Transverse colon (tissue), 4 donors: ENCODE measurements around the gene KNCN. TPM values are rescaled to one million over a fixed set of nuclear protein-coding genes. Genes with fewer than 3 reads are reported as not detected.

Source experiments
- DNase-seq: peaks from one replicate; pipeline ENCODE4 v3.0.0-alpha.2; 2019
- H3K27ac ChIP-seq, 4 donors: fragments of 200-600 bp; sonication (generic); 2 replicates each; pipeline ENCODE4 v1.5.1; 2016 to 2018; ENCODE audit warnings: inconsistent platforms in 4 of 4
- H3K27me3 ChIP-seq: fragments of 200-600 bp; sonication (generic); 2 replicates; pipeline ENCODE4 v1.5.1; 2017; ENCODE audit warnings: inconsistent platforms
- H3K36me3 ChIP-seq, 4 donors: fragments of 200-600 bp; sonication (generic); 2 replicates each; pipeline ENCODE4 v1.5.1; 2017 to 2019; ENCODE audit warnings: inconsistent platforms in 4 of 4
- H3K4me1 ChIP-seq, 4 donors: fragments of 200-600 bp; sonication (generic); 2 replicates each; pipeline ENCODE4 v1.5.1; 2017 to 2020; ENCODE audit warnings: inconsistent platforms in 4 of 4
- H3K4me3 ChIP-seq, 4 donors: fragments of 200-600 bp; sonication (generic); 1 replicate in 1 of 4; 2 replicates in 3 of 4; pipeline versions ENCODE4 v1.5.1 to v1.6.1; 2017 to 2019; ENCODE audit warnings: inconsistent platforms in 4 of 4
- H3K9me3 ChIP-seq, 2 donors: fragments of 200-600 bp; sonication (generic); 2 replicates each; pipeline ENCODE4 v1.5.1; 2017 to 2019; ENCODE audit warnings: inconsistent platforms in 2 of 2
- EP300 ChIP-seq: sonication (generic); formaldehyde crosslinking; IDR thresholded peaks from one replicate; pipeline ENCODE4 v1.6.1; 2017; ENCODE audit warnings: antibody characterized with exemption, low read depth
- POLR2A ChIP-seq: fragments of 450-650 bp; IDR thresholded peaks from one replicate; pipeline ENCODE4 v1.6.1; 2016; ENCODE audit warnings: antibody characterized with exemption, mild to moderate bottlenecking, moderate library complexity
- POLR2AphosphoS5 ChIP-seq, 3 donors: sonication (generic); formaldehyde crosslinking; IDR thresholded peaks; one replicate each; pipeline ENCODE4 v1.6.1; 2016; ENCODE audit warnings: antibody characterized with exemption in 3 of 3
- WGBS, 2 donors: methylation state at CpG; one replicate each; pipeline ENCODE4 v1.1.5; 2018; ENCODE audit warnings: low coverage in 1 of 2; 5-methylcytosine and 5-hydroxymethylcytosine counted together
- in situ Hi-C, 4 donors: fragments of 200-750 bp; cut with MboI; loops; one replicate each; pipeline versions ENCODE4 v1.15.0 to v1.15.1; 2017; ENCODE audit warnings: low sequenced_read_pairs in 3 of 4, low pct_ligation_motif_present in 1 of 4, low pct_unique_long_range_greater_than_20kb in 1 of 4
- intact Hi-C: fragments of 100-400 bp; cut with DNase I; formaldehyde crosslinking; loops from one replicate; pipeline ENCODE4 v1.15.1; 2023; ENCODE audit warnings: low total_unique reads
- total RNA-seq, 4 donors: library from RNA; depleted of rRNA; stranded (reverse); fragments of >200 nt; gene quantifications; one replicate each; pipeline ENCODE4 v1.1.0, GENCODE V29; 2016
- TF ChIP-seq, protein P1 (sequence below), 5 experiments: fragments of 200-600 bp in 3 of 5; fragments of 450-650 bp in 2 of 5; sonication (generic) in 3 of 5; IDR thresholded peaks; 1 replicate in 2 of 5; 2 replicates in 3 of 5; pipeline ENCODE4 v1.5.1; 2016 to 2017; ENCODE audit warnings: antibody characterized with exemption in 5 of 5, inconsistent platforms in 3 of 5, mild to moderate bottlenecking in 2 of 5, moderate library complexity in 1 of 5

The KNCN gene
- total RNA-seq, 4 donors from 2014 or later: not detected

DNA sequence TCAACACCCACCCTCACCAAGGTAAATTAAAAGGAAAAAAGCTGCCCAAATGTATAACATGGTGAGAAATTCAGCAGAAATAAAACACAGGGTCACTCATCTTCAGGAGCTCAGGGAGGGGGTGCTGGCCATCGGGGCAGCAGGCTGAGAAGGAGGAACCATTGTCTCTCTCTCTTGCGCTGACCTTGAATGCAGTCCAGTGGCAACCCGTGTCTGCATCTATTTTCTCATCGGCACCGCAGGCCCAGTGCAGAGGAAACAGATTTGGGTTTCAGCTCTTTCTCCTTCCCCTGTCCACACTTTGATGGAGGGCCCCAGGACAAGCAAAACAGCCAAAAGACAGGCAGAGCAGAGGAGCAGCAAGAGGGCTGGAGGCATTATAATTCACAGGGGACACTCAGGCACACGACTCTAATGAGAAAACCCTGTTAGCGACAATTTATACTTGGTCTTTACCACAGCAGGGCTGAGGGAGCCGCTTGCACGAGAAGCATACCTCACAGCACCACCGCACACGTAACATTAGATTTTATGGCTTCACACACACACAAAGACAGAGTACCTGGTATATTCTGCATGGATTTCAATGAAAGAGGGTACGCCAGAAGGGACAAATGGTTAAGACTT, 34.0 kb upstream of the KNCN start:
- no peak for DNase-seq
- intact Hi-C loops (no loop called here), in situ Hi-C loops (no loop called here)
- TF ChIP-seq, protein P1, sequence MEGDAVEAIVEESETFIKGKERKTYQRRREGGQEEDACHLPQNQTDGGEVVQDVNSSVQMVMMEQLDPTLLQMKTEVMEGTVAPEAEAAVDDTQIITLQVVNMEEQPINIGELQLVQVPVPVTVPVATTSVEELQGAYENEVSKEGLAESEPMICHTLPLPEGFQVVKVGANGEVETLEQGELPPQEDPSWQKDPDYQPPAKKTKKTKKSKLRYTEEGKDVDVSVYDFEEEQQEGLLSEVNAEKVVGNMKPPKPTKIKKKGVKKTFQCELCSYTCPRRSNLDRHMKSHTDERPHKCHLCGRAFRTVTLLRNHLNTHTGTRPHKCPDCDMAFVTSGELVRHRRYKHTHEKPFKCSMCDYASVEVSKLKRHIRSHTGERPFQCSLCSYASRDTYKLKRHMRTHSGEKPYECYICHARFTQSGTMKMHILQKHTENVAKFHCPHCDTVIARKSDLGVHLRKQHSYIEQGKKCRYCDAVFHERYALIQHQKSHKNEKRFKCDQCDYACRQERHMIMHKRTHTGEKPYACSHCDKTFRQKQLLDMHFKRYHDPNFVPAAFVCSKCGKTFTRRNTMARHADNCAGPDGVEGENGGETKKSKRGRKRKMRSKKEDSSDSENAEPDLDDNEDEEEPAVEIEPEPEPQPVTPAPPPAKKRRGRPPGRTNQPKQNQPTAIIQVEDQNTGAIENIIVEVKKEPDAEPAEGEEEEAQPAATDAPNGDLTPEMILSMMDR (IDR thresholded peaks at IDR 0.05): no peak
- TF ChIP-seq POLR2A (no peak), EP300 (no peak), POLR2AphosphoS5 (IDR thresholded peaks at IDR 0.05) (no peak)
- WGBS, 2 donors: 20 to 93% methylated on average over 1 to 12 of the region's 12 CpGs
- Histone ChIP-seq H3K27me3 (no peaks in the 10 kb centered on the region), H3K4me1 (no peaks in the 10 kb centered on the region), H3K27ac (no peak overlapping the region), H3K9me3 (no peaks in the 10 kb centered on the region), H3K36me3 (peaks cover 0 to 15% (median 6%) of the 10 kb centered on the region in 4 donors), H3K4me3 (no peak overlapping the region)

DNA sequence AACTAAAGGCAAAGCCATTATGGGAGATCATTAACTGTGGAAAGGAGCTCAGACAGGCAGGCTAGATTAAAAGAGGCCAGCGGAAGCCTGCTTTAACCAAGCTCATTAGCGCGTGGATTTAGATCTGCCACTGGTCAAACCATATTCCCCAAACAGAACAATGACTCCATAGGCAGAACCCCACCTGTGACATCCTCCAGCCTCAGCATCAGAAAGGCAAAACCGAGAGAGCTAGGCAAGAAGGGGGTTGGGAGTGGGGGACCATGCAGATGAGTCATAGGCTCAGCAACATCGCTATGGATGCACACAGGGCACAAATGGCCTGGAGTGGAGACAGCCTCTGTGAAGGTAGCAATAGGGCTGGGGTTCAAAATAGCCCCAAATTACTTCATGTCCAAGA, 32.0 kb upstream of the KNCN start:
- in situ Hi-C loops: no loop called here
- H3K36me3 ChIP-seq: peaks cover 0 to 24% (median 11%) of the 10 kb centered on the region in 4 donors
- no peaks in the 10 kb centered on the region for H3K9me3 ChIP-seq

DNA sequence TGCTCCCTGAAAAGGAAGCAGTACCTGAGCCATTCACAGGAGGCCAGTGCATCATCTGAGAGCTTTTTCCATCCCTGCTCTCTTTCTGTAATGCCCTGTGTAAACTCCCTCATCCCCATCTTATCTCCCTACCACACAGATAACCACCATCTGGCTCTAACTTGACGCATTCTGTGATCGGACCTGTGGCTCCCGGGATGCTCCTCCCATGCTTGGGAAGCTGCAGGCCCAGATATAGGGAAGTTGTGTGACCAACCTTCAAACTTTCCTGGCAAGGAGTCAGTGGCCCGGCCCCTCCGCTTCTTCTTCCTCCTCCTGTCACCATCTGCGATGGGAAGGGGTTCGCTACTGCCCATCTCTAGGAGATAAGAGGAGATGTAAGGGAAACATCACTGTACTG, 31.5 kb upstream of the KNCN start:
- TF ChIP-seq, protein P1 (IDR thresholded peaks at IDR 0.05): no peak
- TF ChIP-seq POLR2A (no peak), EP300 (no peak), POLR2AphosphoS5 (IDR thresholded peaks at IDR 0.05) (no peak)
- Histone ChIP-seq H3K4me1 (no peaks in the 10 kb centered on the region), H3K4me3 (no peak overlapping the region), H3K27me3 (no peaks in the 10 kb centered on the region), H3K36me3 (peaks cover 0 to 24% (median 11%) of the 10 kb centered on the region in 4 donors), H3K9me3 (no peaks in the 10 kb centered on the region), H3K27ac (peak overlapping the region in 1 of 4 donors; percentile 13)
- WGBS, 2 donors: 85 to 91% methylated on average over 7 of the region's 7 CpGs
- in situ Hi-C loops (no loop called here), intact Hi-C loops (no loop called here)
- peak; percentile 18 for DNase-seq

More for the DNA sequence above, 32.0 kb upstream of the KNCN start:
- no peak for DNase-seq
- H3K27ac ChIP-seq: no peak overlapping the region
- intact Hi-C loops: no loop called here
- no peaks in the 10 kb centered on the region for H3K27me3 ChIP-seq
- H3K4me3 ChIP-seq: no peak overlapping the region
- TF ChIP-seq, protein P1 (IDR thresholded peaks at IDR 0.05): no peak
- 86 to 100% methylated on average over 3 to 5 of the region's 5 CpGs for WGBS, 2 donors
- no peaks in the 10 kb centered on the region for H3K4me1 ChIP-seq

DNA sequence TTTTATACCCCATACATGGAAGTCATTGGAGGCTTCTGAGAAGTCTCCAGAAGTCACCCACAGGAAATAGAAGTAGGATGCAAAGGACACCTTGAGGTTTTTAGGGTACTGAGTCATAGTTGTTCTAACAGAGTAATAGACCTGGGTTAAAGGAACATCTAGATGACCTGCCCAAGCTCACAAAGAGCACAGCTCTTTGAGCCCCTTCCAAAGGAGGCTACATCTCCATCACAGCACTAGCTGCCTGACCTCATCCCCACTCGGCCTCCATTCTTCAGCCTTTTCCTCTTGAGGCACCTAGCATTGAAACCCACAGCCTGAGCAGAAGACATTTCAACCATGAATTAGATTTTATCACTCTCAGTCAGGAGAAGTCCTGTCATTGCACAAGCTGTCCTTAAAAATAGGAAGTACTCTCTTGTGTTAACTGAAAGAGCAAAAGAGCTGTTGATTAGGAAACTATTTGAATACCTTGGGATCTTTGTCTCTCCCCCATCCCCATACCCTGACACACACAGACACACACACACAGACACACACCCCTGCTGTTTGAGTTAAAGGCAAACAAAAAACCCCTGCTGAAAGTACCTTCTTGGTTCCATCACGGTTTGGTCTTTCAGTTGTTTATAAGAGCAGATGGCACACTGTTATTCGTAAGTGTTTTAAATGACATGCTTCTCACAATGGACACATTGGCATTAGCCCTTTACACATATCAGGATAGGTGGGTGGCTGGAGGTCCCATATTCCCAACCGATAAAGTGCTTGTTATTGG, 30.4 kb upstream of the KNCN start:
- H3K36me3 ChIP-seq: peaks cover 0 to 28% (median 11%) of the 10 kb centered on the region in 4 donors

More for the DNA sequence above, 30.4 kb upstream of the KNCN start:
- in situ Hi-C loops (no loop called here), intact Hi-C loops (no loop called here)
- H3K4me1 ChIP-seq: no peaks in the 10 kb centered on the region
- H3K27ac ChIP-seq: peak overlapping the region in 2 of 4 donors; percentile 2 to 13
- WGBS, 2 donors: 70 to 71% methylated on average over 1 to 4 of the region's 4 CpGs
- no peaks in the 10 kb centered on the region for H3K9me3 ChIP-seq
- no peak overlapping the region for H3K4me3 ChIP-seq
- H3K27me3 ChIP-seq: no peaks in the 10 kb centered on the region
- TF ChIP-seq, protein P1 (IDR thresholded peaks at IDR 0.05): no peak
- TF ChIP-seq POLR2AphosphoS5 (IDR thresholded peaks at IDR 0.05) (no peak), POLR2A (no peak), EP300 (no peak)
- DNase-seq: no peak
